Panc1 (cell line): Measurements from ENCODE around the gene LDLRAP1.

Experiments used
- POLR2AphosphoS5 ChIP-seq: IDR thresholded peaks from 2 replicates; pipeline ENCODE4 v1.6.1; 2012; ENCODE audit warnings: mild to moderate bottlenecking, low read depth, low read length, moderate library complexity
- TF ChIP-seq, protein P1 (sequence below): fragments of 450-650 bp; IDR thresholded peaks from 2 replicates; pipeline ENCODE4 v1.5.1; 2017; ENCODE audit warnings: mild to moderate bottlenecking

DNA sequence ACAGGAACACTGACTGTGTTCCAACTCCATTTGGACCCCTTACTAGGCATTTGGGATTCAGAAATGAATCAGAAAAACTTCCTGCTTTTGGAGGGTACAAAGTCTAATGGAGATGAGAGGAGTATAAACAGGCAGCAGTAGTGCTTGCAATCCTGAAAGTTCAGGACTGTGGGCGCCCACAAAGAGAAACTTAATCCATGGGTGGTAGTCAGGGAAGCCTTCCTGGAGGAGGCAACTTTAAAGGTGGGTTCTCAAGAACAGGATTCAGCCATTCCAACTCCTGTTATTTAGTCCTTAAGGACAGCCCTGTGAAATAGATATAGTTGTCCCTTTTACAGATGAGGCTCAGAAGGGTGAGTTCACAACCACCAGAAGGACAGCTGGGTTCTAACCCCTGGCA lies 2.0 kb upstream of the LDLRAP1 start:
- TF ChIP-seq POLR2AphosphoS5, result no peak
- TF ChIP-seq, protein P1, sequence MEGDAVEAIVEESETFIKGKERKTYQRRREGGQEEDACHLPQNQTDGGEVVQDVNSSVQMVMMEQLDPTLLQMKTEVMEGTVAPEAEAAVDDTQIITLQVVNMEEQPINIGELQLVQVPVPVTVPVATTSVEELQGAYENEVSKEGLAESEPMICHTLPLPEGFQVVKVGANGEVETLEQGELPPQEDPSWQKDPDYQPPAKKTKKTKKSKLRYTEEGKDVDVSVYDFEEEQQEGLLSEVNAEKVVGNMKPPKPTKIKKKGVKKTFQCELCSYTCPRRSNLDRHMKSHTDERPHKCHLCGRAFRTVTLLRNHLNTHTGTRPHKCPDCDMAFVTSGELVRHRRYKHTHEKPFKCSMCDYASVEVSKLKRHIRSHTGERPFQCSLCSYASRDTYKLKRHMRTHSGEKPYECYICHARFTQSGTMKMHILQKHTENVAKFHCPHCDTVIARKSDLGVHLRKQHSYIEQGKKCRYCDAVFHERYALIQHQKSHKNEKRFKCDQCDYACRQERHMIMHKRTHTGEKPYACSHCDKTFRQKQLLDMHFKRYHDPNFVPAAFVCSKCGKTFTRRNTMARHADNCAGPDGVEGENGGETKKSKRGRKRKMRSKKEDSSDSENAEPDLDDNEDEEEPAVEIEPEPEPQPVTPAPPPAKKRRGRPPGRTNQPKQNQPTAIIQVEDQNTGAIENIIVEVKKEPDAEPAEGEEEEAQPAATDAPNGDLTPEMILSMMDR, result no peak
